PC-3 (cell line): ENCODE data around the gene SAG.

Experiments
- EZH2 ChIP-seq: fragments of 300-600 bp; sonication (generic); IDR thresholded peaks from one replicate; pipeline ENCODE4 v1.6.1; 2017; ENCODE audit warnings: antibody characterized with exemption, mild to moderate bottlenecking, low read length; ENCODE audit not compliant: unreplicated experiment
- TF ChIP-seq, protein P1 (sequence below): fragments of 300-600 bp; sonication (generic); conservative IDR thresholded peaks from 2 replicates; pipeline ENCODE4 v1.5.1; 2017; ENCODE audit warnings: antibody characterized with exemption, low read depth, mild to moderate bottlenecking, low read length

DNA sequence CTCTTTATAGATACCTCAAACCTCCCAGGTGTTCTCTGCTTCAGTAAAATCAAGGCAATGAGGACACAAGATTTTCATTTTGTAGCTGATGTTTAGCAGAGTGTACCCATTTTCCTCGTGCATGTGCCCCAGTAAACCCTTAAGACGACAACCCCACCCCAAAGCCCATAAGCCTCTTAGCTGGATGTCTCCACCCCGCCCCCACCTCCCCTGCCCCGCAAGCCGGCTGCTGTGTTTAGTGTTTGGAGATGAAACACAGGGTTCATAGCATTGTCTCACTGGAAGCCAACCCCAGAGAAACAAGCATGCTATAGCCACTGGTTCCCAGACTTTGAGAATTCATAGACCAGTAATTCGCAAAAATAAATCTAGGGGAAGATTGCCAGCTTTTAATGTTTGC lies 5.8 kb upstream of the SAG start:
- TF ChIP-seq, protein P1, sequence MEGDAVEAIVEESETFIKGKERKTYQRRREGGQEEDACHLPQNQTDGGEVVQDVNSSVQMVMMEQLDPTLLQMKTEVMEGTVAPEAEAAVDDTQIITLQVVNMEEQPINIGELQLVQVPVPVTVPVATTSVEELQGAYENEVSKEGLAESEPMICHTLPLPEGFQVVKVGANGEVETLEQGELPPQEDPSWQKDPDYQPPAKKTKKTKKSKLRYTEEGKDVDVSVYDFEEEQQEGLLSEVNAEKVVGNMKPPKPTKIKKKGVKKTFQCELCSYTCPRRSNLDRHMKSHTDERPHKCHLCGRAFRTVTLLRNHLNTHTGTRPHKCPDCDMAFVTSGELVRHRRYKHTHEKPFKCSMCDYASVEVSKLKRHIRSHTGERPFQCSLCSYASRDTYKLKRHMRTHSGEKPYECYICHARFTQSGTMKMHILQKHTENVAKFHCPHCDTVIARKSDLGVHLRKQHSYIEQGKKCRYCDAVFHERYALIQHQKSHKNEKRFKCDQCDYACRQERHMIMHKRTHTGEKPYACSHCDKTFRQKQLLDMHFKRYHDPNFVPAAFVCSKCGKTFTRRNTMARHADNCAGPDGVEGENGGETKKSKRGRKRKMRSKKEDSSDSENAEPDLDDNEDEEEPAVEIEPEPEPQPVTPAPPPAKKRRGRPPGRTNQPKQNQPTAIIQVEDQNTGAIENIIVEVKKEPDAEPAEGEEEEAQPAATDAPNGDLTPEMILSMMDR: no peak
- no peak for TF ChIP-seq EZH2
